Measurements from ENCODE around the gene SDE2. TPM values are rescaled to one million over a fixed set of nuclear protein-coding genes. Genes with fewer than 3 reads are reported as not detected.

SDE2 gene
- total and polyA plus RNA-seq, 10 of the 15 experiments (the other 5 are each of a cell fraction or from before 2014, with no cell fraction given), result 2.7 to 19.4 (median 12.6) TPM

- TF ChIP-seq CHD2 (IDR thresholded peaks at IDR 0.05; ENCODE audit: borderline replicate concordance, low read depth, low read length), result no peak
- TF ChIP-seq TARDBP (IDR thresholded peaks at IDR 0.05; ENCODE audit: borderline replicate concordance), result no peak
- TF ChIP-seq RUNX3 (IDR thresholded peaks at IDR 0.05; ENCODE audit: low read length), result peak; percentile 60
- TF ChIP-seq, protein P1, sequence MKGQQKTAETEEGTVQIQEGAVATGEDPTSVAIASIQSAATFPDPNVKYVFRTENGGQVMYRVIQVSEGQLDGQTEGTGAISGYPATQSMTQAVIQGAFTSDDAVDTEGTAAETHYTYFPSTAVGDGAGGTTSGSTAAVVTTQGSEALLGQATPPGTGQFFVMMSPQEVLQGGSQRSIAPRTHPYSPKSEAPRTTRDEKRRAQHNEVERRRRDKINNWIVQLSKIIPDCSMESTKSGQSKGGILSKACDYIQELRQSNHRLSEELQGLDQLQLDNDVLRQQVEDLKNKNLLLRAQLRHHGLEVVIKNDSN (IDR thresholded peaks at IDR 0.05; ENCODE audit: borderline replicate concordance, extremely low read length, insufficient read depth, low read depth, low read length), result no peak
- TF ChIP-seq BCL3 (IDR thresholded peaks at IDR 0.05; ENCODE audit: borderline replicate concordance, insufficient read depth, low read depth, low read length, poor library complexity, severe bottlenecking), result no peak
- no peak for TF ChIP-seq NR2C2 (IDR thresholded peaks at IDR 0.05; ENCODE audit: borderline replicate concordance, control insufficient read depth, insufficient read length, low read depth)
- TF ChIP-seq, protein P2, sequence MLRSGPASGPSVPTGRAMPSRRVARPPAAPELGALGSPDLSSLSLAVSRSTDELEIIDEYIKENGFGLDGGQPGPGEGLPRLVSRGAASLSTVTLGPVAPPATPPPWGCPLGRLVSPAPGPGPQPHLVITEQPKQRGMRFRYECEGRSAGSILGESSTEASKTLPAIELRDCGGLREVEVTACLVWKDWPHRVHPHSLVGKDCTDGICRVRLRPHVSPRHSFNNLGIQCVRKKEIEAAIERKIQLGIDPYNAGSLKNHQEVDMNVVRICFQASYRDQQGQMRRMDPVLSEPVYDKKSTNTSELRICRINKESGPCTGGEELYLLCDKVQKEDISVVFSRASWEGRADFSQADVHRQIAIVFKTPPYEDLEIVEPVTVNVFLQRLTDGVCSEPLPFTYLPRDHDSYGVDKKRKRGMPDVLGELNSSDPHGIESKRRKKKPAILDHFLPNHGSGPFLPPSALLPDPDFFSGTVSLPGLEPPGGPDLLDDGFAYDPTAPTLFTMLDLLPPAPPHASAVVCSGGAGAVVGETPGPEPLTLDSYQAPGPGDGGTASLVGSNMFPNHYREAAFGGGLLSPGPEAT (IDR thresholded peaks at IDR 0.05; ENCODE audit: low read depth), result peak; percentile 93; the same call in 1 of the 2 replicates
- TF ChIP-seq, protein P3, sequence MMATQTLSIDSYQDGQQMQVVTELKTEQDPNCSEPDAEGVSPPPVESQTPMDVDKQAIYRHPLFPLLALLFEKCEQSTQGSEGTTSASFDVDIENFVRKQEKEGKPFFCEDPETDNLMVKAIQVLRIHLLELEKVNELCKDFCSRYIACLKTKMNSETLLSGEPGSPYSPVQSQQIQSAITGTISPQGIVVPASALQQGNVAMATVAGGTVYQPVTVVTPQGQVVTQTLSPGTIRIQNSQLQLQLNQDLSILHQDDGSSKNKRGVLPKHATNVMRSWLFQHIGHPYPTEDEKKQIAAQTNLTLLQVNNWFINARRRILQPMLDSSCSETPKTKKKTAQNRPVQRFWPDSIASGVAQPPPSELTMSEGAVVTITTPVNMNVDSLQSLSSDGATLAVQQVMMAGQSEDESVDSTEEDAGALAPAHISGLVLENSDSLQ (IDR thresholded peaks at IDR 0.05), result no peak
- TF ChIP-seq RBBP5 (conservative IDR thresholded peaks at IDR 0.05), result no peak
- no peak for TF ChIP-seq CEBPB (IDR thresholded peaks at IDR 0.05; ENCODE audit: borderline replicate concordance in 1 of 2, low read depth in 2 of 2, low read length in 2 of 2)
- TF ChIP-seq MYB (IDR thresholded peaks at IDR 0.05; ENCODE audit: borderline replicate concordance, low read depth, low read length), result no peak
- TF ChIP-seq TBL1XR1 (IDR thresholded peaks at IDR 0.05; ENCODE audit: low read depth, low read length), result no peak
- TF ChIP-seq WRNIP1 (IDR thresholded peaks at IDR 0.05; ENCODE audit: borderline replicate concordance, low read depth, low read length), result no peak
- TF ChIP-seq BHLHE40 (IDR thresholded peaks at IDR 0.05; ENCODE audit: borderline replicate concordance in 1 of 2, low read depth in 2 of 2, low read length in 1 of 2), result peak; percentile 96 to 98
- peak; percentile 71 for TF ChIP-seq NR2C1 (IDR thresholded peaks at IDR 0.05)
- no peak for TF ChIP-seq POLR2A (IDR thresholded peaks at IDR 0.05; ENCODE audit: low read depth, low read length)
- no peak for TF ChIP-seq CBFB (IDR thresholded peaks at IDR 0.05; ENCODE audit: low read depth)
- TF ChIP-seq NFYB (IDR thresholded peaks at IDR 0.05; ENCODE audit: insufficient read depth, low read depth, low read length), result no peak
- peak; percentile 81 to 83 for TF ChIP-seq EP300 (IDR thresholded peaks at IDR 0.05; ENCODE audit: borderline replicate concordance in 1 of 2, control insufficient read depth in 1 of 2, low read depth in 2 of 2, low read length in 2 of 2)
- no peak for TF ChIP-seq HDGF (IDR thresholded peaks at IDR 0.05)
- TF ChIP-seq, protein P4, sequence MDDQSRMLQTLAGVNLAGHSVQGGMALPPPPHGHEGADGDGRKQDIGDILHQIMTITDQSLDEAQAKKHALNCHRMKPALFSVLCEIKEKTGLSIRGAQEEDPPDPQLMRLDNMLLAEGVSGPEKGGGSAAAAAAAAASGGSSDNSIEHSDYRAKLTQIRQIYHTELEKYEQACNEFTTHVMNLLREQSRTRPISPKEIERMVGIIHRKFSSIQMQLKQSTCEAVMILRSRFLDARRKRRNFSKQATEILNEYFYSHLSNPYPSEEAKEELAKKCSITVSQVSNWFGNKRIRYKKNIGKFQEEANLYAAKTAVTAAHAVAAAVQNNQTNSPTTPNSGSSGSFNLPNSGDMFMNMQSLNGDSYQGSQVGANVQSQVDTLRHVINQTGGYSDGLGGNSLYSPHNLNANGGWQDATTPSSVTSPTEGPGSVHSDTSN (IDR thresholded peaks at IDR 0.05; ENCODE audit: insufficient replicate concordance, low read depth, low read length), result no peak
- TF ChIP-seq, protein P5, sequence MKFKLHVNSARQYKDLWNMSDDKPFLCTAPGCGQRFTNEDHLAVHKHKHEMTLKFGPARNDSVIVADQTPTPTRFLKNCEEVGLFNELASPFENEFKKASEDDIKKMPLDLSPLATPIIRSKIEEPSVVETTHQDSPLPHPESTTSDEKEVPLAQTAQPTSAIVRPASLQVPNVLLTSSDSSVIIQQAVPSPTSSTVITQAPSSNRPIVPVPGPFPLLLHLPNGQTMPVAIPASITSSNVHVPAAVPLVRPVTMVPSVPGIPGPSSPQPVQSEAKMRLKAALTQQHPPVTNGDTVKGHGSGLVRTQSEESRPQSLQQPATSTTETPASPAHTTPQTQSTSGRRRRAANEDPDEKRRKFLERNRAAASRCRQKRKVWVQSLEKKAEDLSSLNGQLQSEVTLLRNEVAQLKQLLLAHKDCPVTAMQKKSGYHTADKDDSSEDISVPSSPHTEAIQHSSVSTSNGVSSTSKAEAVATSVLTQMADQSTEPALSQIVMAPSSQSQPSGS (IDR thresholded peaks at IDR 0.05; ENCODE audit: low read length), result 0 out of 2 replicates have a peak, but pooled peaks have one; percentile 20
- no peak; the same call in 1 of the 2 replicates for TF ChIP-seq BACH1 (IDR thresholded peaks at IDR 0.05; ENCODE audit: borderline replicate concordance)
- no peak for TF ChIP-seq SIN3A (IDR thresholded peaks at IDR 0.05; ENCODE audit: low read depth, low read length)
These were observed 30.0 kb upstream of the SDE2 start (continued) for GRCh38 chr1:226029093-226029496.
